Neural cell (in vitro differentiated cells): Measurements from ENCODE around the gene AGAP3. TPM values are rescaled to one million over a fixed set of nuclear protein-coding genes. Genes with fewer than 3 reads are reported as not detected.

Experiments used
- H2AFZ ChIP-seq: fragments of 200-600, 300-800 bp; sonication (generic), shearing (Covaris generic); 2 replicates; pipeline ENCODE4 v1.6.0; 2014; ENCODE audit warnings: low read depth, mild to moderate bottlenecking, antibody characterized with exemption, low read length, moderate library complexity
- H3F3A ChIP-seq: fragments of 200-600 bp; shearing (Covaris generic); 2 replicates; pipeline ENCODE4 v1.6.1; 2016; ENCODE audit warnings: mild to moderate bottlenecking, moderate library complexity, mixed read lengths, antibody characterized with exemption, low read length; ENCODE audit not compliant: insufficient read depth, poor library complexity, severe bottlenecking
- H3K27ac ChIP-seq: fragments of 200-600, 300-800 bp; sonication (generic), shearing (Covaris generic); 2 replicates; pipeline ENCODE4 v1.5.1; 2014; ENCODE audit warnings: mild to moderate bottlenecking, low read length, moderate library complexity
- H3K27me3 ChIP-seq: fragments of 300-800, 200-600 bp; sonication (generic), shearing (Covaris generic); 2 replicates; pipeline ENCODE4 v1.6.0; 2014; ENCODE audit warnings: mild to moderate bottlenecking, low read depth, low read length, moderate library complexity; ENCODE audit not compliant: insufficient read depth
- H3K36me3 ChIP-seq: fragments of 300-800, 200-600 bp; sonication (generic), shearing (Covaris generic); 2 replicates; pipeline ENCODE4 v1.5.1; 2014; ENCODE audit warnings: mild to moderate bottlenecking, antibody characterized with exemption, low read length, moderate library complexity; ENCODE audit not compliant: insufficient read depth
- H3K4me2 ChIP-seq: fragments of 300-800, 200-600 bp; sonication (generic), shearing (Covaris generic); 2 replicates; pipeline ENCODE4 v1.6.0; 2014; ENCODE audit warnings: mild to moderate bottlenecking, low read length
- H3K4me3 ChIP-seq: fragments of 300-800, 200-600 bp; sonication (generic), shearing (Covaris generic); 2 replicates; pipeline ENCODE4 v1.5.1; 2014; ENCODE audit warnings: mild to moderate bottlenecking, low read length, moderate library complexity
- H3K79me2 ChIP-seq: fragments of 200-600 bp; shearing (Covaris generic); replicated peaks from 2 replicates; pipeline ENCODE4 v1.6.0; 2014; ENCODE audit warnings: mild to moderate bottlenecking, low read length, moderate library complexity; ENCODE audit not compliant: insufficient read depth
- H3K9ac ChIP-seq: fragments of 300-800, 200-600 bp; sonication (generic), shearing (Covaris generic); 2 replicates; pipeline ENCODE4 v1.6.1; 2016; ENCODE audit warnings: mild to moderate bottlenecking, low read length, mixed read lengths
- H3K9me2 ChIP-seq: fragments of 200-600 bp; shearing (Covaris generic); 2 replicates; pipeline ENCODE4 v1.6.1; 2016; ENCODE audit warnings: mild to moderate bottlenecking, low read length, mixed read lengths; ENCODE audit not compliant: insufficient read depth
- H3K9me3 ChIP-seq: fragments of 200-600, 300-800 bp; sonication (generic), shearing (Covaris generic); 2 replicates; pipeline ENCODE4 v1.6.1; 2016; ENCODE audit warnings: mild to moderate bottlenecking, mixed run types, low read length, moderate library complexity, mixed read lengths
- H4K20me1 ChIP-seq: fragments of 200-600 bp; shearing (Covaris generic); 2 replicates; pipeline ENCODE4 v1.6.1; 2016; ENCODE audit warnings: mild to moderate bottlenecking, mixed run types; ENCODE audit not compliant: insufficient read depth
- EP300 ChIP-seq: fragments of 450-650 bp; conservative IDR thresholded peaks from 2 replicates; pipeline ENCODE4 v1.6.1; 2014; ENCODE audit warnings: antibody characterized with exemption, mild to moderate bottlenecking, moderate library complexity; ENCODE audit not compliant: poor library complexity, severe bottlenecking
- EZH2 ChIP-seq: fragments of 200-600, 300-800 bp; shearing (Covaris generic), sonication (generic); IDR thresholded peaks from 2 replicates; pipeline ENCODE4 v1.6.1; 2014; ENCODE audit warnings: antibody characterized with exemption, low read length, borderline replicate concordance, mild to moderate bottlenecking; ENCODE audit not compliant: insufficient read depth, poor library complexity, severe bottlenecking
- MXI1 ChIP-seq: fragments of 450-650 bp; conservative IDR thresholded peaks from 2 replicates; pipeline ENCODE4 v1.6.1; 2014; ENCODE audit warnings: antibody characterized with exemption, mild to moderate bottlenecking; ENCODE audit not compliant: poor library complexity, severe bottlenecking
- POLR2AphosphoS5 ChIP-seq: IDR thresholded peaks from 2 replicates; pipeline ENCODE4 v1.6.1; 2012
- RAD21 ChIP-seq: fragments of 450-650 bp; conservative IDR thresholded peaks from 2 replicates; pipeline ENCODE4 v1.6.1; 2014; ENCODE audit warnings: antibody characterized with exemption, mild to moderate bottlenecking, moderate library complexity
- SMC3 ChIP-seq: fragments of 450-650 bp; conservative IDR thresholded peaks from 2 replicates; pipeline ENCODE4 v1.6.1; 2014; ENCODE audit warnings: antibody characterized with exemption, mild to moderate bottlenecking, moderate library complexity; ENCODE audit not compliant: poor library complexity
- TAF1 ChIP-seq: IDR thresholded peaks from 2 replicates; pipeline ENCODE4 v1.6.1; 2012; ENCODE audit warnings: low read depth
- polyA plus RNA-seq: library from polyadenylated mRNA; depleted of rRNA; stranded (reverse); fragments of >200 nt; gene quantifications from 2 replicates; pipeline ENCODE4 v1.2.3, GENCODE V29; 2014
- TF ChIP-seq, protein P1 (sequence below): fragments of 450-650 bp; IDR thresholded peaks from 2 replicates; pipeline ENCODE4 v1.5.1; 2014; ENCODE audit warnings: antibody characterized with exemption, mild to moderate bottlenecking, moderate library complexity; ENCODE audit not compliant: poor library complexity, severe bottlenecking
- TF ChIP-seq, protein P2 (sequence below): IDR thresholded peaks from 2 replicates; pipeline ENCODE4 v1.6.1; 2012; ENCODE audit warnings: borderline replicate concordance

Gene AGAP3
- polyA plus RNA-seq, 1 donor from 2014 or later: 117 TPM

DNA sequence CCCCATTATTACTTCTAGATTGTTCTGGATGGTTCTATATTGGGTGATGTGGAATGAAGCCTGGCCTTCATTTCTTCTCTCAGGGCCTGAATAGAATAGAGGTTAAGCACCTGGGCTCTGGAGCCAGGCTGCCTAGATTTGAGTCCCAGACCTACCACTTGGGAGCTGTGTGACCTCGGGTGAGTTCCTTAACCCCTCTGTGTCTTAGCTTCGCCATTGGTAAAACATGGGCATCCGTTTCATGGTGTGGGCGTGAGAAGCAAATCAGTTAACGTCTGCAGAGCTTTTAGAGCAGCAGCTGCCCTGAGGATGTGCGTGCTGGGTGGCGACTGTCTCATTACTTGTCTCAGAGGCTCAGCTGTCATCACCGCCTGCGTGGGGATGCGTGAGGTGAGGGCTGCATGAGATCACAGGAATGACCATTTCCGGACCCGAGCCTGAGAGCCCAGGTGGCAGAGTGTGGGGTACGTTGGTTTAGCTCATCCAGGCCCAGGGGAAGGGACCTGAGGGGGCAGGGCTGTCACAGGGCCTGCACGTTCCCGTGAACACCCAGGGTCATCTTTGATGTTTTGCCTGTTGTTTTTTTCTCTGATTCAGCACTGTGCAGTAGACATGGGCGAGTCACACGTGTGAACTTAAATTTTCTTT, 9.7 kb downstream of the AGAP3 start:
- Histone ChIP-seq H3K27ac (no peak overlapping the region), H4K20me1 (peaks cover 21% of the 10 kb centered on the region), H3K9me3 (no peaks in the 10 kb centered on the region), H3K4me3 (no peak overlapping the region), H3K9me2 (no peaks in the 10 kb centered on the region), H3K4me2 (no peak overlapping the region), H3K27me3 (no peaks in the 10 kb centered on the region), H3K79me2 (peaks cover 63% of the 10 kb centered on the region), H2AFZ (no peak overlapping the region), H3F3A (no peaks in the 10 kb centered on the region), H3K36me3 (no peaks in the 10 kb centered on the region), H3K9ac (no peak overlapping the region)
- no peak for TF ChIP-seq MXI1
- TF ChIP-seq SMC3: no peak
- no peak for TF ChIP-seq EZH2
- no peak for TF ChIP-seq EP300
- no peak for TF ChIP-seq POLR2AphosphoS5
- TF ChIP-seq, protein P1, sequence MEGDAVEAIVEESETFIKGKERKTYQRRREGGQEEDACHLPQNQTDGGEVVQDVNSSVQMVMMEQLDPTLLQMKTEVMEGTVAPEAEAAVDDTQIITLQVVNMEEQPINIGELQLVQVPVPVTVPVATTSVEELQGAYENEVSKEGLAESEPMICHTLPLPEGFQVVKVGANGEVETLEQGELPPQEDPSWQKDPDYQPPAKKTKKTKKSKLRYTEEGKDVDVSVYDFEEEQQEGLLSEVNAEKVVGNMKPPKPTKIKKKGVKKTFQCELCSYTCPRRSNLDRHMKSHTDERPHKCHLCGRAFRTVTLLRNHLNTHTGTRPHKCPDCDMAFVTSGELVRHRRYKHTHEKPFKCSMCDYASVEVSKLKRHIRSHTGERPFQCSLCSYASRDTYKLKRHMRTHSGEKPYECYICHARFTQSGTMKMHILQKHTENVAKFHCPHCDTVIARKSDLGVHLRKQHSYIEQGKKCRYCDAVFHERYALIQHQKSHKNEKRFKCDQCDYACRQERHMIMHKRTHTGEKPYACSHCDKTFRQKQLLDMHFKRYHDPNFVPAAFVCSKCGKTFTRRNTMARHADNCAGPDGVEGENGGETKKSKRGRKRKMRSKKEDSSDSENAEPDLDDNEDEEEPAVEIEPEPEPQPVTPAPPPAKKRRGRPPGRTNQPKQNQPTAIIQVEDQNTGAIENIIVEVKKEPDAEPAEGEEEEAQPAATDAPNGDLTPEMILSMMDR: no peak
- TF ChIP-seq, protein P2, sequence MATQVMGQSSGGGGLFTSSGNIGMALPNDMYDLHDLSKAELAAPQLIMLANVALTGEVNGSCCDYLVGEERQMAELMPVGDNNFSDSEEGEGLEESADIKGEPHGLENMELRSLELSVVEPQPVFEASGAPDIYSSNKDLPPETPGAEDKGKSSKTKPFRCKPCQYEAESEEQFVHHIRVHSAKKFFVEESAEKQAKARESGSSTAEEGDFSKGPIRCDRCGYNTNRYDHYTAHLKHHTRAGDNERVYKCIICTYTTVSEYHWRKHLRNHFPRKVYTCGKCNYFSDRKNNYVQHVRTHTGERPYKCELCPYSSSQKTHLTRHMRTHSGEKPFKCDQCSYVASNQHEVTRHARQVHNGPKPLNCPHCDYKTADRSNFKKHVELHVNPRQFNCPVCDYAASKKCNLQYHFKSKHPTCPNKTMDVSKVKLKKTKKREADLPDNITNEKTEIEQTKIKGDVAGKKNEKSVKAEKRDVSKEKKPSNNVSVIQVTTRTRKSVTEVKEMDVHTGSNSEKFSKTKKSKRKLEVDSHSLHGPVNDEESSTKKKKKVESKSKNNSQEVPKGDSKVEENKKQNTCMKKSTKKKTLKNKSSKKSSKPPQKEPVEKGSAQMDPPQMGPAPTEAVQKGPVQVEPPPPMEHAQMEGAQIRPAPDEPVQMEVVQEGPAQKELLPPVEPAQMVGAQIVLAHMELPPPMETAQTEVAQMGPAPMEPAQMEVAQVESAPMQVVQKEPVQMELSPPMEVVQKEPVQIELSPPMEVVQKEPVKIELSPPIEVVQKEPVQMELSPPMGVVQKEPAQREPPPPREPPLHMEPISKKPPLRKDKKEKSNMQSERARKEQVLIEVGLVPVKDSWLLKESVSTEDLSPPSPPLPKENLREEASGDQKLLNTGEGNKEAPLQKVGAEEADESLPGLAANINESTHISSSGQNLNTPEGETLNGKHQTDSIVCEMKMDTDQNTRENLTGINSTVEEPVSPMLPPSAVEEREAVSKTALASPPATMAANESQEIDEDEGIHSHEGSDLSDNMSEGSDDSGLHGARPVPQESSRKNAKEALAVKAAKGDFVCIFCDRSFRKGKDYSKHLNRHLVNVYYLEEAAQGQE: no peak
- TF ChIP-seq TAF1: no peak
- no peak for TF ChIP-seq RAD21

DNA sequence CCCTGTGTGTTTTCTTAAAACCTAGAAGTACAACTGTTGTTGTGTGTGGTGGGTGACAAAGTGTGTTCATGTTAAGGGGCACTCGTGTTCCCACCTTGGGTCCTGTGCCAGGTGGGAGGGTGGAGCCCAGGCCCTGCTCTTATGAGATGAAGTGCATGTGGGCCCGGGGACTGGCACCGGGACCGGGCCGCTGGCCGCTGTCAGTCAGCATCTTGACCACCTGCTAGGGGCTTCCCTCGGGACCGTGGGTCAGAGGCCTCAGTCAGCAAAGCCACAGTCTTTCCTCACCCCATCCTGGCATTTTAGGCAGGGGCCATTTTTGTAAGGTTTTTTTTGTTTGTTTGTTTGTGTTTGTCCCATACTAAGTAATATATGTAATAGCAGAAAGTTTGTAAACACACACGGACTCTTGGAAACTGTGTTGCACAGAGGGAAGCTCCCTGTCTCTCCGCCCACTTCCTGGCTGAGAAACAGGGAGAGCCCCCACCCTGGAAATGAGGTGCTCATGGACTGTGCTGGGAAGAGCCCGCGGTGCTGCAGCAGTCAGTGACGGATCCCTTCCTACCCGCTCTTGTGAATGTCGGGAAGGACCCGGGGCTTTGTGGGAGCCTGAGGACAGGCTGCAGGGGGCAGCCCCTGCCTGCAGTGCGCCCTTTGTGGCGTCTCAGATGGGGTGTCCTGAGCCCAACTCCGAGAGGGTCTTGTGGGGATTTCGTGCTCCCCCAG, 13.4 kb downstream of the AGAP3 start:
- Histone ChIP-seq H3K4me2 (no peak overlapping the region), H3K79me2 (peaks cover 31% of the 10 kb centered on the region), H3K9me2 (no peaks in the 10 kb centered on the region), H3K9me3 (no peaks in the 10 kb centered on the region), H4K20me1 (peaks cover 9% of the 10 kb centered on the region), H3K36me3 (no peaks in the 10 kb centered on the region), H2AFZ (no peak overlapping the region), H3K9ac (no peak overlapping the region), H3K27ac (no peak overlapping the region), H3K27me3 (no peaks in the 10 kb centered on the region), H3F3A (no peaks in the 10 kb centered on the region), H3K4me3 (no peak overlapping the region)
- TF ChIP-seq POLR2AphosphoS5: no peak
- TF ChIP-seq, protein P1: no peak
- TF ChIP-seq SMC3: no peak
- no peak for TF ChIP-seq EZH2
- TF ChIP-seq, protein P2: no peak
- no peak for TF ChIP-seq EP300
- TF ChIP-seq TAF1: no peak
- TF ChIP-seq RAD21: no peak
- no peak for TF ChIP-seq MXI1
